Measurements from ENCODE around the gene COASY. TPM values are rescaled to one million over a fixed set of nuclear protein-coding genes. Genes with fewer than 3 reads are reported as not detected.

Gene COASY
- total RNA-seq, 1 experiment from 2014 or later: 138 TPM

GRCh38 chr17:42573095-42573494 is 11.1 kb downstream of the COASY start:
- Histone ChIP-seq H3K4me1 (no peaks in the 10 kb centered on the region; the same call in 1 of the 2 replicates), H3K27me3 (replicated peaks; ENCODE audit: control insufficient read depth, insufficient read depth, low read length) (no peaks in the 10 kb centered on the region), H3K36me3 (ENCODE audit: control insufficient read depth, insufficient read depth, low read length) (peaks cover 22% of the 10 kb centered on the region), H3K4me3 (ENCODE audit: low read depth, low read length) (no peak overlapping the region), H3K9me3 (no peaks in the 10 kb centered on the region)
- Mint-ChIP-seq H3K27ac (ENCODE audit: unreplicated experiment) (peak overlapping the region; percentile 13), H3K4me1 (ENCODE audit: low read depth, unreplicated experiment) (peaks cover 23% of the 10 kb centered on the region), H3K27me3 (ENCODE audit: insufficient read depth, unreplicated experiment) (no peaks in the 10 kb centered on the region), H3K36me3 (ENCODE audit: insufficient read depth, unreplicated experiment) (peaks cover 92% of the 10 kb centered on the region), H3K9me3 (ENCODE audit: unreplicated experiment) (no peaks in the 10 kb centered on the region), H3K4me3 (ENCODE audit: unreplicated experiment) (no peak overlapping the region)
- BruUV-seq (replicated peaks): no TSS peak
- no peak for DNase-seq
- ChIA-PET POLR2A (interaction anchor here (0.6 kb wide), 1 partner anchor 107 kb away, joined by 3 read pairs; no protein-coding TSS in a partner anchor), CTCF (no interaction called here)
- no peak for TF ChIP-seq CTCF (IDR thresholded peaks at IDR 0.05; ENCODE audit: insufficient read depth in 1 of 2, low read depth in 1 of 2, low read length in 1 of 2, severe bottlenecking in 1 of 2, unreplicated experiment in 1 of 2)
- intact Hi-C loops (cut with micrococcal nuclease; ENCODE audit: unreplicated experiment): loop anchor here (10.0 kb wide), 1 partner anchor 252 kb away; the partner anchor contains the start of gene BECN1

GRCh38 chr17:42574463-42574862 is 12.5 kb downstream of the COASY start:
- Mint-ChIP-seq H3K4me3 (ENCODE audit: unreplicated experiment) (no peak overlapping the region), H3K27ac (ENCODE audit: unreplicated experiment) (no peak overlapping the region), H3K36me3 (ENCODE audit: insufficient read depth, unreplicated experiment) (peaks cover 89% of the 10 kb centered on the region), H3K27me3 (ENCODE audit: insufficient read depth, unreplicated experiment) (no peaks in the 10 kb centered on the region), H3K9me3 (ENCODE audit: unreplicated experiment) (no peaks in the 10 kb centered on the region), H3K4me1 (ENCODE audit: low read depth, unreplicated experiment) (peaks cover 23% of the 10 kb centered on the region)
- H3K4me3 ChIP-seq (ENCODE audit: low read depth, low read length): no peak overlapping the region
- ChIA-PET POLR2A (no interaction called here), CTCF (interaction anchor here (0.6 kb wide), 1 partner anchor 393 kb away, joined by 3 read pairs; no protein-coding TSS in a partner anchor)
- H3K9me3 ChIP-seq: no peaks in the 10 kb centered on the region
- H3K27me3 ChIP-seq (replicated peaks; ENCODE audit: control insufficient read depth, insufficient read depth, low read length): no peaks in the 10 kb centered on the region
- no peak for TF ChIP-seq CTCF (IDR thresholded peaks at IDR 0.05; ENCODE audit: insufficient read depth in 1 of 2, low read depth in 1 of 2, low read length in 1 of 2, severe bottlenecking in 1 of 2, unreplicated experiment in 1 of 2)
- H3K4me1 ChIP-seq: peaks cover 4% of the 10 kb centered on the region
- peaks cover 15% of the 10 kb centered on the region for H3K36me3 ChIP-seq (ENCODE audit: control insufficient read depth, insufficient read depth, low read length)
- BruUV-seq (replicated peaks): no TSS peak
- DNase-seq: no peak
- intact Hi-C loops (cut with micrococcal nuclease; ENCODE audit: unreplicated experiment): loop anchor here (10.0 kb wide), 1 partner anchor 250 kb away; the partner anchor contains the start of gene BECN1

- peaks cover 78% of the 10 kb centered on the region for H3K36me3 Mint-ChIP-seq (ENCODE audit: insufficient read depth, unreplicated experiment)
- ChIA-PET CTCF (interaction anchor here (1.1 to 2.9 kb wide), 10 partner anchors 10 to 423 kb away, joined by 3 to 38 read pairs (median 10); partner anchors contain the start of genes MLX, NAGLU, RETREG3 and TUBG1), POLR2A (interaction anchor here (2.4 kb wide), 1 partner anchor 32 kb away, joined by 26 read pairs; the partner anchor contains the start of genes RETREG3 and TUBG1)
- H3K4me3 Mint-ChIP-seq (ENCODE audit: unreplicated experiment): peak overlapping the region; percentile 80
- H3K27ac Mint-ChIP-seq (ENCODE audit: unreplicated experiment): peak overlapping the region; percentile 84
- peaks cover 23% of the 10 kb centered on the region for H3K4me1 Mint-ChIP-seq (ENCODE audit: low read depth, unreplicated experiment)
- Histone ChIP-seq H3K27me3 (replicated peaks; ENCODE audit: control insufficient read depth, insufficient read depth, low read length) (no peaks in the 10 kb centered on the region), H3K4me1 (peaks cover 4% of the 10 kb centered on the region), H3K4me3 (ENCODE audit: low read depth, low read length) (peak overlapping the region; percentile 82), H3K9me3 (no peaks in the 10 kb centered on the region), H3K36me3 (ENCODE audit: control insufficient read depth, insufficient read depth, low read length) (peaks cover 8% of the 10 kb centered on the region)
- no peak for TF ChIP-seq CTCF (IDR thresholded peaks at IDR 0.05; ENCODE audit: insufficient read depth in 1 of 2, low read depth in 1 of 2, low read length in 1 of 2, severe bottlenecking in 1 of 2, unreplicated experiment in 1 of 2)
- H3K9me3 Mint-ChIP-seq (ENCODE audit: unreplicated experiment): no peaks in the 10 kb centered on the region
- H3K27me3 Mint-ChIP-seq (ENCODE audit: insufficient read depth, unreplicated experiment): no peaks in the 10 kb centered on the region
- intact Hi-C loops (cut with micrococcal nuclease; ENCODE audit: unreplicated experiment): loop anchor here (1.0 to 10.0 kb wide), 4 partner anchors 15 to 248 kb away; partner anchors contain the start of genes BECN1, COASY and RAMP2
- BruUV-seq (replicated peaks): no TSS peak
- DNase-seq: peak in 1 of 2 experiments; percentile 52
These were observed 15.2 kb downstream of the COASY start for GRCh38 chr17:42577140-42577531.

Measured in Caco-2 (cell line).